Measurements from ENCODE around the gene CRELD2. TPM values are rescaled to one million over a fixed set of nuclear protein-coding genes. Genes with fewer than 3 reads are reported as not detected.

The CRELD2 gene
- total RNA-seq, 2 experiments from 2014 or later = 50.0 to 51.2 TPM

GRCh38 chr22:49956914-49957825 is 38.7 kb downstream of the CRELD2 start:
- ChIA-PET CTCF (no interaction called here), POLR2A (interaction anchor here (1.7 kb wide), 1 partner anchor 21 kb away, joined by 5 read pairs; no protein-coding TSS in a partner anchor)
- no peaks in the 10 kb centered on the region for H3K27me3 Mint-ChIP-seq
- H3K4me3 Mint-ChIP-seq = no peak overlapping the region
- no peak for DNase-seq
- H3K9me3 Mint-ChIP-seq = no peaks in the 10 kb centered on the region
- no peak overlapping the region for H3K27ac Mint-ChIP-seq
- H3K36me3 Mint-ChIP-seq (ENCODE audit: low read depth) = peaks cover 6% of the 10 kb centered on the region
- peaks cover 13% of the 10 kb centered on the region for H3K4me1 Mint-ChIP-seq

- ChIA-PET CTCF (no interaction called here), POLR2A (no interaction called here)
- no peak for DNase-seq
- no peaks in the 10 kb centered on the region for H3K27me3 Mint-ChIP-seq
- H3K4me1 Mint-ChIP-seq = peaks cover 17% of the 10 kb centered on the region
- peak overlapping the region; percentile 56 for H3K27ac Mint-ChIP-seq
- peaks cover 12% of the 10 kb centered on the region for H3K36me3 Mint-ChIP-seq (ENCODE audit: low read depth)
- no peaks in the 10 kb centered on the region for H3K9me3 Mint-ChIP-seq
- peak overlapping the region; percentile 30 for H3K4me3 Mint-ChIP-seq
These were observed 39.5 kb downstream of the CRELD2 start for GRCh38 chr22:49957826-49958365.

GRCh38 chr22:49958366-49958921 is 40.0 kb downstream of the CRELD2 start:
- DNase-seq = no peak
- Mint-ChIP-seq H3K27ac (peak overlapping the region; percentile 56), H3K4me3 (peak overlapping the region; percentile 76), H3K27me3 (no peaks in the 10 kb centered on the region), H3K4me1 (peaks cover 23% of the 10 kb centered on the region), H3K9me3 (no peaks in the 10 kb centered on the region), H3K36me3 (ENCODE audit: low read depth) (peaks cover 17% of the 10 kb centered on the region)
- ChIA-PET POLR2A (interaction anchor here (6.0 kb wide), 1 partner anchor 22 kb away, joined by 55 read pairs; no protein-coding TSS in a partner anchor), CTCF (no interaction called here)

- Mint-ChIP-seq H3K36me3 (ENCODE audit: low read depth) (peaks cover 24% of the 10 kb centered on the region), H3K27ac (peak overlapping the region; percentile 80), H3K4me3 (peak overlapping the region; percentile 76), H3K9me3 (no peaks in the 10 kb centered on the region), H3K4me1 (peaks cover 30% of the 10 kb centered on the region), H3K27me3 (no peaks in the 10 kb centered on the region)
- ChIA-PET CTCF (no interaction called here), POLR2A (interaction anchor here (0.8 to 6.0 kb wide), 8 partner anchors 11 to 91 kb away, joined by 3 to 55 read pairs (median 6); partner anchors contain the start of genes ALG12 and CRELD2)
- DNase-seq = no peak
These were observed 40.7 kb downstream of the CRELD2 start for GRCh38 chr22:49958931-49959781.

- peaks cover 35% of the 10 kb centered on the region for H3K4me1 Mint-ChIP-seq
- peaks cover 30% of the 10 kb centered on the region for H3K36me3 Mint-ChIP-seq (ENCODE audit: low read depth)
- DNase-seq = peak; percentile 50
- ChIA-PET POLR2A (interaction anchor here (0.7 to 6.0 kb wide), 16 partner anchors 9 to 134 kb away, joined by 3 to 55 read pairs (median 5); partner anchors contain the start of genes ALG12 and CRELD2), CTCF (interaction anchor here (2.2 kb wide), 1 partner anchor 12 kb away, joined by 5 read pairs; no protein-coding TSS in a partner anchor)
- peak overlapping the region; percentile 80 for H3K27ac Mint-ChIP-seq
- H3K4me3 Mint-ChIP-seq = peak overlapping the region; percentile 76
- H3K27me3 Mint-ChIP-seq = no peaks in the 10 kb centered on the region
- no peaks in the 10 kb centered on the region for H3K9me3 Mint-ChIP-seq
These were observed 41.3 kb downstream of the CRELD2 start for GRCh38 chr22:49959782-49960158.

- CTCF ChIA-PET = interaction anchor here (2.2 kb wide), 1 partner anchor 11 kb away, joined by 5 read pairs; no protein-coding TSS in a partner anchor
These were observed 41.9 kb downstream of the CRELD2 start, which contains the start of gene PIM3 for GRCh38 chr22:49960159-49961004. TSS of gene PIM3 (plus strand) at chr22:49960772. CDS start at chr22:49960948, 176 bp downstream.

GRCh38 chr22:49961005-49961600 is 42.7 kb downstream of the CRELD2 start:
- ChIA-PET POLR2A (interaction anchor here (0.7 to 6.0 kb wide), 16 partner anchors 8 to 135 kb away, joined by 3 to 55 read pairs (median 5); partner anchors contain the start of genes ALG12 and CRELD2), CTCF (interaction anchor here (2.2 to 3.5 kb wide), 2 partner anchors 11 to 31 kb away, joined by 5 to 11 read pairs; no protein-coding TSS in a partner anchor)
- H3K4me1 Mint-ChIP-seq = peaks cover 36% of the 10 kb centered on the region
- peak overlapping the region; percentile 83 for H3K27ac Mint-ChIP-seq
- no peaks in the 10 kb centered on the region for H3K27me3 Mint-ChIP-seq
- DNase-seq = peak; percentile 54
- peak overlapping the region; percentile 85 for H3K4me3 Mint-ChIP-seq
- peaks cover 33% of the 10 kb centered on the region for H3K36me3 Mint-ChIP-seq (ENCODE audit: low read depth)
- no peaks in the 10 kb centered on the region for H3K9me3 Mint-ChIP-seq

More at GRCh38 chr22:49960159-49961004, 41.9 kb downstream of the CRELD2 start, which contains the start of gene PIM3:
- peaks cover 33% of the 10 kb centered on the region for H3K36me3 Mint-ChIP-seq (ENCODE audit: low read depth)
- peaks cover 36% of the 10 kb centered on the region for H3K4me1 Mint-ChIP-seq
- H3K4me3 Mint-ChIP-seq = peak within 1 kb of the TSS; percentile 85
- no peaks in the 10 kb centered on the region for H3K9me3 Mint-ChIP-seq
- H3K27me3 Mint-ChIP-seq = no peaks in the 10 kb centered on the region
- POLR2A ChIA-PET = interaction anchor here (0.7 to 6.0 kb wide), 16 partner anchors 10 to 134 kb away, joined by 3 to 55 read pairs (median 6); partner anchors contain the start of genes ALG12 and CRELD2
- DNase-seq = peak; percentile 94
- H3K27ac Mint-ChIP-seq = peak within 1 kb of the TSS; percentile 83

GRCh38 chr22:49961601-49962011 is 43.2 kb downstream of the CRELD2 start:
- Mint-ChIP-seq H3K27ac (peak overlapping the region; percentile 83), H3K4me1 (peaks cover 36% of the 10 kb centered on the region), H3K9me3 (no peaks in the 10 kb centered on the region), H3K4me3 (peak overlapping the region; percentile 85), H3K36me3 (ENCODE audit: low read depth) (peaks cover 33% of the 10 kb centered on the region), H3K27me3 (no peaks in the 10 kb centered on the region)
- DNase-seq = no peak
- ChIA-PET POLR2A (interaction anchor here (0.7 to 6.0 kb wide), 14 partner anchors 9 to 136 kb away, joined by 3 to 55 read pairs (median 6); partner anchors contain the start of genes ALG12 and CRELD2), CTCF (interaction anchor here (2.2 to 3.5 kb wide), 2 partner anchors 10 to 31 kb away, joined by 5 to 11 read pairs; no protein-coding TSS in a partner anchor)

GRCh38 chr22:49962012-49962750 is 43.7 kb downstream of the CRELD2 start:
- peak overlapping the region; percentile 83 for H3K27ac Mint-ChIP-seq
- no peaks in the 10 kb centered on the region for H3K9me3 Mint-ChIP-seq
- H3K36me3 Mint-ChIP-seq (ENCODE audit: low read depth) = peaks cover 33% of the 10 kb centered on the region
- POLR2A ChIA-PET = interaction anchor here (0.8 to 6.0 kb wide), 8 partner anchors 8 to 136 kb away, joined by 3 to 55 read pairs (median 5); no protein-coding TSS in a partner anchor
- CTCF ChIA-PET = interaction anchor here (2.2 to 3.5 kb wide), 2 partner anchors 9 to 32 kb away, joined by 5 to 11 read pairs; no protein-coding TSS in a partner anchor
- H3K4me1 Mint-ChIP-seq = peaks cover 37% of the 10 kb centered on the region
- H3K27me3 Mint-ChIP-seq = no peaks in the 10 kb centered on the region
- peak overlapping the region; percentile 85 for H3K4me3 Mint-ChIP-seq
- DNase-seq = peak; percentile 82
